ENCODE data around the gene MTNR1A.

MTNR1A gene

GRCh38 chr4:186554914-186555827, at the start of gene MTNR1A:
MTNR1A (minus strand) TSS chr4:186555567; CDS start chr4:186555365, 202 bp downstream.
- no peaks in the 10 kb centered on the region for H3K9me3 Mint-ChIP-seq
- no peak within 1 kb of the TSS for H3K4me3 Mint-ChIP-seq
- H3K36me3 Mint-ChIP-seq (ENCODE audit: low read depth): no peaks in the 10 kb centered on the region
- H3K27me3 Mint-ChIP-seq: peaks cover 19% of the 10 kb centered on the region
- intact Hi-C loops (cut with micrococcal nuclease): no loop called here
- H3K27ac Mint-ChIP-seq: no peak within 1 kb of the TSS
- H3K4me1 Mint-ChIP-seq (ENCODE audit: low read depth): no peaks in the 10 kb centered on the region

GRCh38 chr4:186604124-186604807, 48.9 kb upstream of the MTNR1A start:
- Mint-ChIP-seq H3K27ac (no peak overlapping the region), H3K36me3 (ENCODE audit: low read depth) (no peaks in the 10 kb centered on the region), H3K9me3 (peaks cover 14% of the 10 kb centered on the region), H3K4me1 (ENCODE audit: low read depth) (no peaks in the 10 kb centered on the region), H3K27me3 (no peaks in the 10 kb centered on the region), H3K4me3 (no peak overlapping the region)
- intact Hi-C loops (cut with micrococcal nuclease): no loop called here

- no peaks in the 10 kb centered on the region for H3K27me3 Mint-ChIP-seq
- H3K36me3 Mint-ChIP-seq (ENCODE audit: low read depth): no peaks in the 10 kb centered on the region
- intact Hi-C loops (cut with micrococcal nuclease): no loop called here
- H3K4me1 Mint-ChIP-seq (ENCODE audit: low read depth): no peaks in the 10 kb centered on the region
- H3K27ac Mint-ChIP-seq: no peak overlapping the region
- peaks cover 14% of the 10 kb centered on the region for H3K9me3 Mint-ChIP-seq
- no peak overlapping the region for H3K4me3 Mint-ChIP-seq
Measured at GRCh38 chr4:186602978-186603377, 47.6 kb upstream of the MTNR1A start.

GRCh38 chr4:186599483-186599882, 44.1 kb upstream of the MTNR1A start:
- H3K36me3 Mint-ChIP-seq (ENCODE audit: low read depth): no peaks in the 10 kb centered on the region
- H3K27ac Mint-ChIP-seq: no peak overlapping the region
- intact Hi-C loops (cut with micrococcal nuclease): no loop called here
- no peak overlapping the region for H3K4me3 Mint-ChIP-seq
- peaks cover 3% of the 10 kb centered on the region for H3K9me3 Mint-ChIP-seq
- no peaks in the 10 kb centered on the region for H3K27me3 Mint-ChIP-seq
- no peaks in the 10 kb centered on the region for H3K4me1 Mint-ChIP-seq (ENCODE audit: low read depth)

GRCh38 chr4:186598686-186599085, 43.3 kb upstream of the MTNR1A start:
- Mint-ChIP-seq H3K4me3 (no peak overlapping the region), H3K9me3 (no peaks in the 10 kb centered on the region), H3K4me1 (ENCODE audit: low read depth) (no peaks in the 10 kb centered on the region), H3K27me3 (no peaks in the 10 kb centered on the region), H3K27ac (no peak overlapping the region), H3K36me3 (ENCODE audit: low read depth) (no peaks in the 10 kb centered on the region)
- intact Hi-C loops (cut with micrococcal nuclease): no loop called here

- Mint-ChIP-seq H3K27me3 (no peaks in the 10 kb centered on the region), H3K4me1 (ENCODE audit: low read depth) (no peaks in the 10 kb centered on the region), H3K36me3 (ENCODE audit: low read depth) (no peaks in the 10 kb centered on the region), H3K27ac (no peak overlapping the region), H3K9me3 (no peaks in the 10 kb centered on the region), H3K4me3 (no peak overlapping the region)
- intact Hi-C loops (cut with micrococcal nuclease): no loop called here
Measured at GRCh38 chr4:186596850-186597390, 41.6 kb upstream of the MTNR1A start.

GRCh38 chr4:186596346-186596745, 41.0 kb upstream of the MTNR1A start:
- H3K4me1 Mint-ChIP-seq (ENCODE audit: low read depth): no peaks in the 10 kb centered on the region
- intact Hi-C loops (cut with micrococcal nuclease): no loop called here
- H3K27me3 Mint-ChIP-seq: no peaks in the 10 kb centered on the region
- H3K4me3 Mint-ChIP-seq: no peak overlapping the region
- H3K9me3 Mint-ChIP-seq: no peaks in the 10 kb centered on the region
- H3K27ac Mint-ChIP-seq: no peak overlapping the region
- no peaks in the 10 kb centered on the region for H3K36me3 Mint-ChIP-seq (ENCODE audit: low read depth)

- no peaks in the 10 kb centered on the region for H3K36me3 Mint-ChIP-seq (ENCODE audit: low read depth)
- H3K4me3 Mint-ChIP-seq: no peak overlapping the region
- H3K27me3 Mint-ChIP-seq: no peaks in the 10 kb centered on the region
- intact Hi-C loops (cut with micrococcal nuclease): no loop called here
- no peaks in the 10 kb centered on the region for H3K9me3 Mint-ChIP-seq
- H3K4me1 Mint-ChIP-seq (ENCODE audit: low read depth): no peaks in the 10 kb centered on the region
- no peak overlapping the region for H3K27ac Mint-ChIP-seq
Measured at GRCh38 chr4:186593587-186593973, 38.2 kb upstream of the MTNR1A start.

- Mint-ChIP-seq H3K9me3 (no peaks in the 10 kb centered on the region), H3K27me3 (no peaks in the 10 kb centered on the region), H3K36me3 (ENCODE audit: low read depth) (no peaks in the 10 kb centered on the region), H3K27ac (no peak overlapping the region), H3K4me1 (ENCODE audit: low read depth) (no peaks in the 10 kb centered on the region), H3K4me3 (no peak overlapping the region)
- intact Hi-C loops (cut with micrococcal nuclease): no loop called here
Measured at GRCh38 chr4:186592966-186593586, 37.7 kb upstream of the MTNR1A start.

- no peaks in the 10 kb centered on the region for H3K4me1 Mint-ChIP-seq (ENCODE audit: low read depth)
- no peak overlapping the region for H3K27ac Mint-ChIP-seq
- no peaks in the 10 kb centered on the region for H3K36me3 Mint-ChIP-seq (ENCODE audit: low read depth)
- H3K4me3 Mint-ChIP-seq: no peak overlapping the region
- H3K27me3 Mint-ChIP-seq: no peaks in the 10 kb centered on the region
- intact Hi-C loops (cut with micrococcal nuclease): no loop called here
- H3K9me3 Mint-ChIP-seq: no peaks in the 10 kb centered on the region
Measured at GRCh38 chr4:186592445-186592844, 37.1 kb upstream of the MTNR1A start.

- H3K9me3 Mint-ChIP-seq: no peaks in the 10 kb centered on the region
- H3K4me3 Mint-ChIP-seq: no peak overlapping the region
- no peak overlapping the region for H3K27ac Mint-ChIP-seq
- H3K36me3 Mint-ChIP-seq (ENCODE audit: low read depth): no peaks in the 10 kb centered on the region
- no peaks in the 10 kb centered on the region for H3K4me1 Mint-ChIP-seq (ENCODE audit: low read depth)
- intact Hi-C loops (cut with micrococcal nuclease): no loop called here
- H3K27me3 Mint-ChIP-seq: no peaks in the 10 kb centered on the region
Measured at GRCh38 chr4:186591651-186592050, 36.3 kb upstream of the MTNR1A start.

- H3K36me3 Mint-ChIP-seq (ENCODE audit: low read depth): no peaks in the 10 kb centered on the region
- H3K27ac Mint-ChIP-seq: no peak overlapping the region
- H3K4me1 Mint-ChIP-seq (ENCODE audit: low read depth): no peaks in the 10 kb centered on the region
- intact Hi-C loops (cut with micrococcal nuclease): loop anchor here (5.0 kb wide), 1 partner anchor 521 kb away; the partner anchor contains the start of gene TLR3
- no peaks in the 10 kb centered on the region for H3K27me3 Mint-ChIP-seq
- H3K4me3 Mint-ChIP-seq: no peak overlapping the region
- no peaks in the 10 kb centered on the region for H3K9me3 Mint-ChIP-seq
Measured at GRCh38 chr4:186588503-186588902, 33.1 kb upstream of the MTNR1A start.

GRCh38 chr4:186587416-186588018, 32.1 kb upstream of the MTNR1A start:
- intact Hi-C loops (cut with micrococcal nuclease): loop anchor here (1.0 to 5.0 kb wide), 2 partner anchors 291 to 520 kb away; partner anchors contain the start of gene TLR3

More at GRCh38 chr4:186587416-186588018, 32.1 kb upstream of the MTNR1A start:
- Mint-ChIP-seq H3K27ac (no peak overlapping the region), H3K4me1 (ENCODE audit: low read depth) (no peaks in the 10 kb centered on the region), H3K36me3 (ENCODE audit: low read depth) (no peaks in the 10 kb centered on the region), H3K4me3 (no peak overlapping the region), H3K9me3 (peaks cover 4% of the 10 kb centered on the region), H3K27me3 (no peaks in the 10 kb centered on the region)
